Stimulated activated CD8-positive, alpha-beta memory T cell treated with anti-CD3 and anti-CD28 coated beads, Interleukin-12 subunit alpha, Interleukin-12 subunit beta, amount 100 ng/mL, for 24 hours (primary cell): ENCODE data around the gene FBXL19.
A peak's percentile ranks its signal among the peaks of the same experiment; 100 is the strongest.

Experiments used
- DNase-seq: peaks from one replicate; pipeline ENCODE4 v3.0.0-alpha.2; 2020; ENCODE audit errors: extremely low read depth

The FBXL19 gene

GRCh38 chr16:30966033-30966619 lies 42.8 kb downstream of the FBXL19 start:
- DNase-seq, result no peak

- DNase-seq, result no peak
Observed at GRCh38 chr16:30967795-30968194, 44.4 kb downstream of the FBXL19 start.

- no peak for DNase-seq
Observed at GRCh38 chr16:30969246-30969842, 46.0 kb downstream of the FBXL19 start.

GRCh38 chr16:30971298-30971697 lies 47.9 kb downstream of the FBXL19 start:
- DNase-seq, result no peak

GRCh38 chr16:30972872-30973271 lies 49.5 kb downstream of the FBXL19 start:
- no peak for DNase-seq

GRCh38 chr16:30974348-30974747 lies 51.0 kb downstream of the FBXL19 start:
- DNase-seq, result no peak

GRCh38 chr16:30976486-30976885 lies 53.1 kb downstream of the FBXL19 start:
- DNase-seq, result no peak

- DNase-seq, result no peak
Observed at GRCh38 chr16:30977502-30977901, 54.1 kb downstream of the FBXL19 start.

- no peak for DNase-seq
Observed at GRCh38 chr16:30979170-30980022, 56.0 kb downstream of the FBXL19 start.

- DNase-seq, result no peak
Observed at GRCh38 chr16:30980023-30980371, 56.6 kb downstream of the FBXL19 start.

GRCh38 chr16:30980434-30980833 lies 57.1 kb downstream of the FBXL19 start:
- no peak for DNase-seq

GRCh38 chr16:30980959-30981358 lies 57.6 kb downstream of the FBXL19 start:
- DNase-seq, result no peak

GRCh38 chr16:30982548-30983288 lies 59.3 kb downstream of the FBXL19 start:
- no peak for DNase-seq

GRCh38 chr16:30983289-30983889 lies 60.0 kb downstream of the FBXL19 start:
- DNase-seq, result no peak

GRCh38 chr16:30983898-30984610 lies 60.7 kb downstream of the FBXL19 start:
- no peak for DNase-seq

- DNase-seq, result peak; percentile 50
Observed at GRCh38 chr16:30984669-30985400, 61.5 kb downstream of the FBXL19 start, which contains the start of gene HSD3B7. Gene HSD3B7 (plus strand): TSS chr16:30985207. CDS start chr16:30985659, 452 bp downstream.

GRCh38 chr16:30985401-30986128 lies 62.2 kb downstream of the FBXL19 start:
- no peak for DNase-seq

GRCh38 chr16:30986129-30986991 lies 63.0 kb downstream of the FBXL19 start:
- no peak for DNase-seq
